ENCODE measurements around the gene ANAPC2. TPM values are rescaled to one million over a fixed set of nuclear protein-coding genes. Genes with fewer than 3 reads are reported as not detected.

Gene ANAPC2
- total RNA-seq, 1 donor from 2014 or later: 24.1 TPM

GRCh38 chr9:137171149-137171900 is 17.0 kb downstream of the ANAPC2 start:
- Histone ChIP-seq H3K4me1 (peaks cover 11 to 15% of the 10 kb centered on the region in 2 donors), H3K9me3 (no peaks in the 10 kb centered on the region), H3K36me3 (no peaks in the 10 kb centered on the region), H3K4me3 (no peak overlapping the region), H3K27me3 (peaks cover 23% of the 10 kb centered on the region), H3K27ac (no peak overlapping the region)
- DNase-seq (ENCODE audit: low spot score in 2 of 2): no peak
- TF ChIP-seq, protein P1, sequence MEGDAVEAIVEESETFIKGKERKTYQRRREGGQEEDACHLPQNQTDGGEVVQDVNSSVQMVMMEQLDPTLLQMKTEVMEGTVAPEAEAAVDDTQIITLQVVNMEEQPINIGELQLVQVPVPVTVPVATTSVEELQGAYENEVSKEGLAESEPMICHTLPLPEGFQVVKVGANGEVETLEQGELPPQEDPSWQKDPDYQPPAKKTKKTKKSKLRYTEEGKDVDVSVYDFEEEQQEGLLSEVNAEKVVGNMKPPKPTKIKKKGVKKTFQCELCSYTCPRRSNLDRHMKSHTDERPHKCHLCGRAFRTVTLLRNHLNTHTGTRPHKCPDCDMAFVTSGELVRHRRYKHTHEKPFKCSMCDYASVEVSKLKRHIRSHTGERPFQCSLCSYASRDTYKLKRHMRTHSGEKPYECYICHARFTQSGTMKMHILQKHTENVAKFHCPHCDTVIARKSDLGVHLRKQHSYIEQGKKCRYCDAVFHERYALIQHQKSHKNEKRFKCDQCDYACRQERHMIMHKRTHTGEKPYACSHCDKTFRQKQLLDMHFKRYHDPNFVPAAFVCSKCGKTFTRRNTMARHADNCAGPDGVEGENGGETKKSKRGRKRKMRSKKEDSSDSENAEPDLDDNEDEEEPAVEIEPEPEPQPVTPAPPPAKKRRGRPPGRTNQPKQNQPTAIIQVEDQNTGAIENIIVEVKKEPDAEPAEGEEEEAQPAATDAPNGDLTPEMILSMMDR (IDR thresholded peaks at IDR 0.05): no peak
- intact Hi-C loops (cut with DNase I): no loop called here

- DNase-seq (ENCODE audit: low spot score in 2 of 2): no peak
- H3K9me3 ChIP-seq: no peaks in the 10 kb centered on the region
- H3K4me3 ChIP-seq: no peak overlapping the region
- H3K27ac ChIP-seq: no peak overlapping the region
- intact Hi-C loops (cut with DNase I): no loop called here
- no peaks in the 10 kb centered on the region for H3K36me3 ChIP-seq
- TF ChIP-seq, protein P1 (IDR thresholded peaks at IDR 0.05): no peak
- H3K4me1 ChIP-seq: peaks cover 11 to 15% of the 10 kb centered on the region in 2 donors
- peaks cover 30% of the 10 kb centered on the region for H3K27me3 ChIP-seq
Observed at GRCh38 chr9:137170486-137171148, 17.7 kb downstream of the ANAPC2 start.

DNA sequence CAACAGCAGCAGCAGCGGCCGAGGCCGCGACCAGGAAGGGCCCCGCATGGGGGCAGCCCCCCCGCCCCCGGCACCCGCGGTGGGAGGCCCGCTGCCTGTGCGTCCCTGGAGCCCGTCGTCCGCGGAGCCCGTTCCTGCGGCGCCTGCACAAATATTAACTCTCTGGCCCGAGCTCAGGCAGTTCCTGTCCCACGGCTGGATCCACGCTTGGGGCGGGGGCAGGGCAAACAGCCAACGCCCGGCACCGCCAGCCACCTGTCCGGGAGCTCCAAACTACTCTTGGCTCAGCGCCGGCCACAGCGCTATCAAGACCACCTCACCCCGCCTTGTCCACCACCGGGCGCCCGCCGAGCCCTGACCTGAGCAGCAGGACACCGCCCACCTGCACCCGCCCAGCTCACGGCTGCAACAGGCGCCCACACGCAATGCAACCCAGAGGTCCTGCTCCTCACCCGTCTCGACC is 18.4 kb downstream of the ANAPC2 start, which contains the start of gene LRRC26:
Gene LRRC26, minus strand, starts transcription at position 156 of the 463 bp plus-strand sequence. Its CDS starts 108 bp downstream, at position 48.
- no peak within 1 kb of the TSS for H3K27ac ChIP-seq
- intact Hi-C loops (cut with DNase I): no loop called here
- DNase-seq (ENCODE audit: low spot score in 2 of 2): no peak
- no peaks in the 10 kb centered on the region for H3K9me3 ChIP-seq
- peak within 1 kb of the TSS; percentile 38 to 60 for H3K4me3 ChIP-seq
- TF ChIP-seq, protein P1 (IDR thresholded peaks at IDR 0.05): no peak
- H3K4me1 ChIP-seq: peaks cover 11 to 15% of the 10 kb centered on the region in 2 donors
- H3K27me3 ChIP-seq: peaks cover 33% of the 10 kb centered on the region
- H3K36me3 ChIP-seq: no peaks in the 10 kb centered on the region

GRCh38 chr9:137168904-137169856 is 19.2 kb downstream of the ANAPC2 start:
- Histone ChIP-seq H3K36me3 (no peaks in the 10 kb centered on the region), H3K4me1 (peaks cover 11 to 15% of the 10 kb centered on the region in 2 donors), H3K9me3 (no peaks in the 10 kb centered on the region), H3K27me3 (peaks cover 33% of the 10 kb centered on the region), H3K4me3 (peak overlapping the region; percentile 38 to 60), H3K27ac (no peak overlapping the region)
- intact Hi-C loops (cut with DNase I): no loop called here
- TF ChIP-seq, protein P1 (IDR thresholded peaks at IDR 0.05): no peak
- no peak for DNase-seq (ENCODE audit: low spot score in 2 of 2)

DNA sequence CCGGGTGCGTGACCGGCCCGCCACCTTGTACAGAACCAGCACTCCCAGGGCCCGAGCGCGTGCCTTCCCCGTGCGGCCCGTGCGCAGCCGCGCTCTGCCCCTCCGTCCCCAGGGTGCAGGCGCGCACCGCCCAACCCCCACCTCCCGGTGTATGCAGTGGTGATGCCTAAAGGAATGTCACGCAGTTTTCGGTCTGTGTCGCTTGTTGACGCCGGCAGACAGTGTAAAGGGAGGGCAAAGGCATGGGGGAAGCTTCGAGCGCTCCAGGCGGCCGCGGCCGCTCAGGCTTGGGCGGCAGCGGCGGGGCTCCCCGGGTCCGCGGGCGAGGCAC is 19.8 kb downstream of the ANAPC2 start:
- no peak for DNase-seq (ENCODE audit: low spot score in 2 of 2)
- Histone ChIP-seq H3K36me3 (no peaks in the 10 kb centered on the region), H3K27ac (no peak overlapping the region), H3K4me3 (peak overlapping the region; percentile 38 to 60), H3K9me3 (no peaks in the 10 kb centered on the region), H3K27me3 (peaks cover 38% of the 10 kb centered on the region), H3K4me1 (peaks cover 11 to 15% of the 10 kb centered on the region in 2 donors)
- TF ChIP-seq, protein P1 (IDR thresholded peaks at IDR 0.05): no peak
- intact Hi-C loops (cut with DNase I): no loop called here

Data from ascending aorta (tissue), 2 donors.